GM10847 (cell line): ENCODE data around the gene C20orf144.

Source experiments
- POLR2A ChIP-seq: IDR thresholded peaks from 2 replicates; pipeline ENCODE4 v1.6.1; 2011; ENCODE audit not compliant: insufficient read length; ENCODE audit errors: extremely low read depth

The C20orf144 gene

DNA sequence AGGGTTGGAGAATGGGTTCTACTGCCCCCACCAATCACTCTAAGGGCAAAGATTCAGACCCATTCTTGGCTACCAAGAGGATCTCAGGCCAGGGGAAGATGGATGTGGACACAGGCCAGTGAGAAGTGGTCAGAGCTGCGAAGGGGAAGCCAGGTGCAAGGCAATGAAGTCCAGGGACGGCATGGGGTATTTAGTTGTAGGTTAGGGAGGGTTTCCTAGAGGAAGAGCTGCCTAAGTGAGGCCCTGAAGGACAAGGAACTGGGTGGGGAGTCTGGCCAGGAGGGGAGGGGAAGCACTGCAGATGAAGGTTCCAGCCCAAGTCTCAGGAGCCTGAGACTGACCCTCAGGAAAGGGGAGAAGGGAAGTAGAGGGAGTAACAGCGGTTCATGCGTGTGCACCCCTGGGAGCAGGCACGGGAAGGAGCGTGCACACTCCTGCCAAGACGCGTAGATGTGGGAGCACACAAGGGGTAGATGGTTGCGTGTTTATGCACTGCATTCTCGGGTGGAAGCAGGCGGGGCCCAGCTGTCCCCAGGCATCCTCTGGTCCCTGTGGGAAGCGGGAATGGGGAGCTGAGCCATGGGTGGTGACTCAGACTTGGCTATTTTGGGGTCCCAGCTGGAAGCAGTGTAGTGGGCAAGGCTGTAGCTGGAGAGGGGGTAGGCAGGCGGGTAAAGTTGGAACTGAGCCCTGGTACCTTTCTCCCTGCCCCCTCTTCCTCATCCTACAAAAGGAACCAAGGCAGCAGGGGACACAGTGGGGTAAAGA is 7.9 kb downstream of the C20orf144 start:
- TF ChIP-seq POLR2A, result no peak

DNA sequence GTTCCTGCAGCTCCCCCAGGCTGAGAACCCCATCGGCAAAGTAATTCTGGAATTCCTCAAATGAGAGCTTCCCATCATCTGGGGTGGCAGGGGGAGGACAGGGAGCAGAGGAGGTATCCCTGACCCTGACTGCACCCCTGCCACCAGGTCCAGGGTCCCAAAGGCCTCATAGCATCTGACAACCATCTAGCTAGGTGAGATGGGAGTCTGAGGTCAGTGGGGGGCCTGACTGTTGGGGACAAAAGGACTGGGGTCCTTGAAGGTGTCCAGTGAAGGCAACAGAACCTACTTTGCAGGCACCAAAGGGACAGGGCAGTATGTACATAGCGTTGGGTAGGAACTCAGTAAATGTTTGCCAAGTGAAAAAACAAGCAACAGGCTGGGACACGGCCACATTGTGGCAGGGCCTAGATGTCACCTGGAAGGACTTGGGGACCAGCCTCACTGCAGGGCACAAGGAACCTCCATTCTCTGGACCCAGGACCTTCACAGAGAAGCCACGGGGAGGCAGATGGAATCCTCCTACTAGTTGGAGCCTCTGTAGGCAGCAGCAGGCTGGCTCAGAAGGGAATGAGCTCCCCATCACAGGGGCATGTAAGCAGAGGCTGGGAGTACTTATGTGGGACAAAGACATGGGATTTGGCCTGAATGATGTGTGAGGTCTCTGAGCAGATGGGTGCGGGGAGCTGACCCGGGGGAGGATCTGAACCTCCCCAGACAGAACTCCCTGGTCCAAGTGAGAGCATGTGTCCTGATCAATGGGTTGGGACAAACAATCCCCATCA is 8.8 kb downstream of the C20orf144 start:
- no peak for TF ChIP-seq POLR2A

DNA sequence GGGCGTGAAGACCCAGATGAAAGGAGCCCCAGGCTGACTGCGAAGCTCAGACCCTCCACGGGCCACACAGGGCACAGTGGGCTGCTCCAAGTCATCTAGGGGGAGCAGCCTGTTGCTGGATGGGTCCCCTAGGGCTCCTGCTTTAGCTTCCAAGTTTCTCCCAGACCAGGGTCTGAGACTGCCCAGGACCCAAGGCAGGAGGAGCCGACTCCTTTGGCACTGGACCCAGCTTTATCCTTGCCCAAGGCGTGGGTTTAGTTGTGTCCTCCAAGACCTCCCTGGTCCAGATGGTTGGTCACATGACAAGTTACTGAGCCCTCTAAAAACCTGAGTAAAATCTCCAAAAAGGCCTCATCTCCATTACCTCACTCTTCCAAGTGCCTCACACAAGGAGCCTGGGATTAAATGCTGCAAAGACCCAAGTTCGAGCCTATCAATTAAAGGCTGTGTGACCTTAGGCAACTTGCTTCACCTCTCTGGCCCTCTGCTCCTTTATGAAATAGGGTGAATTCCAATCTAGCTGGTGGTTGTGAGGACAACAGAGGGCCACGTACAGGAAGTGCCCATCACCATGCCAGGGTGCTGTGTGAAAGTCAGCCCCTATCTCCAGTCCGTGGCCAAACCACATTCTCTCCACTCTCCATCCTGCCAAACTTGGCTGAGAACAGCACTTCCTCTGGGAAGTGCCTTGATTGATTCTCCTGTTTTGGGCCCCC is 9.6 kb downstream of the C20orf144 start:
- TF ChIP-seq POLR2A, result no peak

DNA sequence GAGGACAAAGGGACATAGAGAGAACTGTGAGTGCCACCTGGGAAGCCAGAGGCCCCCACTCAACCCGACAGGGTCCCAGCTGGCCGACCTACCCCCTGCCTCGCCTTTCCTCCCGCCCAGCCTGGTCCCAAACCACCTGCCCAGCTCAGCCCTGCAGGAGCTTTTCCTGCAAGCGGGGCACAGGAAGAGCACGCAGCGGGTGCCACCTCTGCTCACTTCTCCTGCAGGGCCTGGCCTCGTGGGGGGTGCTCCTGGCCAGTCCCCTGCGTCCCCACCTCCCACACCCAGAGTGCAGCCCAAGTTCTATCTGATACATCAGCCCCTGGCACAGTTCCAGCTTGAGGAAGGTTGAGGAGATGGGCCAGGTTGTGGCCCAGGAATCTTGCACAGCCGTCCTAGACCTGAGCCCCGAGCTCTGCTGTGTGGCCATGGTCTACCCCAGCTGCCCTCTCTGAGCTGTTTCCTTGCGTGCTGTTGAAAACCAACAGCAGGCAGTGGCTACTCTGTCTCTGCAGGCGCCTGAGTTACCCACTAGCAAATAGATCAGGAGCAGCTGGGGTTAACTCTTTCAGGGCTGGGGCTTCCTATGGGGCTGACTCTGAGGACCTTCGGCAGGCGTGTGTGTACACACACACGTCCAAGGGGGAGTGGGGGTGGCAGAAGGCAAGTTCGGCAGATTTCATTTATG is 10.4 kb downstream of the C20orf144 start:
- no peak for TF ChIP-seq POLR2A

DNA sequence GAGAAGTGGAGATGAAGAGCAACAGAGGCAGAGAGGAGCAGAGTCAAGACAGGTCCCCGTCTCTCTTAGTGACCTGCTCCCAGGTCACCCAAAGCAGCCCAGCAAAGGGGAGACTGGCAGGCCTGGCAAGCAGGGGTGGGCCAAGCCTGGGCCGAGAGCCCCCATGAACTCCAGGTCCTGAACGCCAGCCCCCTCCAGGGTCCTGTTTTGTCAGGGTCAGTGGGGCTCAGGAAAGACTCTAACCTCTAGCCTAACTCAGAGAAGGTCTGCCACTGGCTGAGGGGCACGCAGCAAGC is 10.9 kb downstream of the C20orf144 start:
- no peak for TF ChIP-seq POLR2A

DNA sequence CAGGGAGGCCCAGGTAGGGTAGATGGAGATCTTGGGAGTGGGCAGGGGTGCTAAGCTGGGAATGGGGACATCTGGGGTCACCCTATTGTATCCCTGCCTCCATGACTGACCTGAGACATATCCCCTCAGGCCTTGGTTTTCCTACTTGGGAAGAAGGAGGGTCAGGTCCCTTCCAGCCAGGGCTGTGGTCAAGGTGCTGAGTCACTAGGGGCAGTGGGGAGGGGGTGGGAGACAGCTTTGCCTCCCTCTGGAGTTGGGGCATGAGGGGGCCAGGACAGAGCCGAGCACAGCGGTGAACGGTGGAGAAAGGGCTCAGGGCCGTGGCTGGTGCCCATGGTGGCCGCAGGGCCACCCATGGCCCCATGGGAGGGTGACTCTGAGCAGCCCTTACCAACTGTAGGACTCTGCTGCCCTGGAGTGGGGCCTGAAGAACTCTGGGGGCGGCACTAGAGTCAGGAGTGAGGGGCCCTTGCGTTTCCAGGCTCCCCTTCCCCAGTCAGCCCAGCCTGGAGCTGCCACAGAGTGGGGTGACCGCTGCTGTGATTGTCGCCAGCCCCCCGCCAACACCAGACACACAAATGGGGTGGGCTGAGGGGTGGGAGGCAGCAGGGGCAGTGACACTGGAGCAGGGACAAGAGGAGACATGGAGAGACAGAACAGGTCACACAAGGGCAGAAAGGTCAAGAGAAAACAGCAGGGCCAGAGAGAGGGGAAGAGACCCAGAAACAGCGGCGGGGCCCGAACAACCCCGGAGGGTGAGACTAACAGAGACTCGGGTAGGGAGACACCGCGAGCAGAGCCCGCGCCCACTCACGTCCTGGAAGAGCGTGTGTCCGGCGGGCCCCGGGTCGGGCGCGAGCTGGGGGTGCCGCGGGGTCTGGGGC is 11.5 kb downstream of the C20orf144 start:
- TF ChIP-seq POLR2A, result no peak

DNA sequence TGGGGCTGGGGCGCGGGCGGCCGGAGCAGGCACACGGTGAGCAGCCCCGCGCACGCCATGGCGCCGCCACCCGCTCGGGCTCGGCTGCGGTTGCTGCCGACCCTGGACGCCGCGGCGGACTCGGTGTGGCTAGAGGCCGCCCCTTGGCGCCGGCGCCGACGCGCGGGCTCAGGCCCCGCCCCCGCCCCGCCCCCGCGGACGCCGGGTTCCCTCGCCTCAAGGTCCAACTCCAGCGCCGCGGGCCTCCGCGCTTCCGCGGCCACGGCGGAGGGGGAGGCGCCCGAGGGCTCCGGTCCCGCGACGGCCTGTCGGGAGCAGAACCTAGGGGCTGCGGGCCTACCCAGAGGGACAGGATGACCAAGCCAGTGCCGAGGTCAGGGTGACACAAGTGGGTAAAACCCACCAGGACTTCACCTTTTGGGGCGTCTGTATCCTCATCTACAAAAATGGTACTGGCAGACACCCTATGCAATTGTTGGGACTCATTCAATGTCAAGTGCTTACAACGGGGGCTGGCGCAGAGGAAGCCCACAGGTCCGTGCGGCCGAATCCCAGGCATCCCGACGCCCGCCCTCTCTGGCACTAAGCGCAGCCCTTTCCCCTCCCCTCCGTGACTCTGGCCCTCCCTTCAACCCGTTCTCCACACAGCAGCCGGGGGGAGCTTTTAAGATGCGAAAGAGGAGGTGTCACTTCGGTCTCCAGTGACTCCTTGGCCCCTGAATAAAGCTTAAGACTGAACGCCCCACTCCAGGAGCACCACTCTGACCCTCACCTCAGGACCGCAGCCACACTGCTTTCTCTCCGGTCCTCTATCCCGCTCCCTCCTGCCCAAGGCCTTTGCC is 12.4 kb downstream of the C20orf144 start, which contains the start of gene NECAB3:
Gene NECAB3, minus strand, starts transcription at position 135 of the 842 bp plus-strand sequence. Its CDS starts 76 bp downstream, at position 59.
- peak; percentile 21 for TF ChIP-seq POLR2A

DNA sequence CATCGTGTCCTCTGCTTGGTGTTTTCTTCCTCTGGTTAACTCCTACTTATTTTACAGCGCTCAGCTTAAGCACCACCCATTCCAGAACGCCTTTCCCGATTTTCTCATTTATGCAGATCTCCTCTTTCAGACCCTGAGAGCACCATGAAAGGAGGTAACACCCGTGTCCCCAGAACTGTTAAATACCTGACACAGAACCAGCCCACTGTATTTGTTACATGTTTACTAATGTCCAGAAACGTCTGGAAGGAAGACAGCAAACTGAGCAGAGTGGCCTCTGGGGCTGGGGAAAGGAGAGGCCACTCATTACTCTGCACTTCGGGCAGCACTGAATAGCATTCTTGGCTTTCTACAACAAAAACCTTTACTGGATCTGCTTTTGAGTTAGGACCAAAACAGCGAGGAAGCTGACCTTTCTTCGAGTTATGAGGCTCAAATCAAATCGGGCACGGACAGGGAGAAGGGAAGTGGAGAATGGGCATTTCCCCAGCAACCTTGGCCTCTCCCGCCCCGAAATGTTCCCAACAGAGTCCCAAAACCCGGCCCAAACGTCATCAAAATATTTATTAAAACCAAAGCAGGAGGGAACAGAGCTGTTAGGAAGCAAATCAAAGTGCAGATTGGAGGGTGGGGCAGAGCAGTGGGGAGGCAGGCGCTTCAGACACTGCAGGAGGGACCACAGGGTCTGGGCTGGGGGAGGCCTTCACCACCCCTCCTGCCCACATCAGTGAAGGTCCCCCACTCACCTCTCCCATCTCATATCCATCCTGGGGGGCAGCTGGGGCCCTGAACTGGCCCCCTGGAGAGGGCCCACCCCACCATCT is 13.2 kb downstream of the C20orf144 start:
- TF ChIP-seq POLR2A, result no peak

DNA sequence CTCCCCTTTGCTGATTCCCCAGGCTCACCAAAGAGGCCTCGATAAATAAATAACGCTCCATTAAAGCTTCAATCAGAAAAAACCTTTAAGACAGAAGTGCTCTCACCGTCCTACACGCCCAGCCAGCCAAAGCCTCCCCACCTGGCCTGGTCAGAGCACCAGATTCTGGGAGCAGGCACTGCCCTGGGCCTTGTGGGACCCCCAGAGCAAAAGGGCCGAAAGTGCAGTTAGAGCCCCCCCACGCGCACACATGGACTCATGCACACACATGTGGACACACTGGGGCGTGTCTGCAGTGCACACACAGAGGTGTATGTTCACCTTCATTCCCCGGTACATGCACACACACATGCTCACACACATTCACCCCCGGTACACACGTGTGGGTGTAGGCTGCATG is 14.0 kb downstream of the C20orf144 start:
- no peak for TF ChIP-seq POLR2A

DNA sequence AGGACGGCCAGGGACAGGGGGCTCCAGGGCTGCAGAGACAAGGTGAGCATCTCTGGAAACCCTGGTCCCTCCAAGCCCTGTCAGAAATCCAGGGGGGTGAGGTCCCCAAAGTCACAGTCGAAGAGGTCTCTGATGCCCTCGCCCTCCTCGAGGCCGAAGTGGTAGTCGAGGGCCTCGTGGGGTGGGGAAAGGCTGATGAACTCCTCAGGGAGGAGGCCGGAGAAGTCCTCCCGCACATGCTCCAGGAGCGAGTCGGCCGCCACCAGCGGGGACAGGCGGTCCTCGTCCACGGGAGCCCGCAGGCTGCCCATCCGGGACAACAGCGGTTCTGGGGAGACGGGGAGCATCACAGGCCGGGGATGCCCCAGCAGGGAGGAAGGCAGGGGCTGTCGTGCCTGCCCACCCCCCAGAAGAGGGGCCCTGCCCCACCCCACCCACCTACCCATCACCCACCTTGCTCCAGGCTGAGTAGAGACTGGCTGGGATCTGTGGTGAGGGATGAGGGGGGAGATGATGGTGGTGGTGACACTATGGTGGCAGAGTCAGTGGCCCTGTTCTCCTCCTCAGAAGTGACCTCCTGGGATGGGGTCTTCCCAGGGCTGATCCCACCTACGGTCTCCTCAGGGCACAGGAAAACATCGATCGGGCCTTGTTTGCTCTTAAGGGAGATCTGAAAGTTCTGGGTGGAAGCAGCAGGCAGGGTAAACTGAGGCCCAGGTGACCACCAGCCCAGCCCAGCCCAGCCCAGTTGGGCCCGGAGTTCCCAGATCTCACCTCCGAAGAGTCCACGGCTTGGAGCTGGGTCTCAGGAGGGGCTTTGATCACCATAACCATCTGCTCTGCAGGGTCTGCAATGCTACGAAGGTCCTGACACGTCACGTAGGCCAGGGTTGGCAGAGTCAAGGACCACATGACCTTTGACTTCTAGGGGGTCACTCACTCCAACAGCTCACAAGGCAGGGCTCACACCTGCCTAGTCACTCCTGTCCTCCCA is 14.8 kb downstream of the C20orf144 start:
- TF ChIP-seq POLR2A, result no peak

DNA sequence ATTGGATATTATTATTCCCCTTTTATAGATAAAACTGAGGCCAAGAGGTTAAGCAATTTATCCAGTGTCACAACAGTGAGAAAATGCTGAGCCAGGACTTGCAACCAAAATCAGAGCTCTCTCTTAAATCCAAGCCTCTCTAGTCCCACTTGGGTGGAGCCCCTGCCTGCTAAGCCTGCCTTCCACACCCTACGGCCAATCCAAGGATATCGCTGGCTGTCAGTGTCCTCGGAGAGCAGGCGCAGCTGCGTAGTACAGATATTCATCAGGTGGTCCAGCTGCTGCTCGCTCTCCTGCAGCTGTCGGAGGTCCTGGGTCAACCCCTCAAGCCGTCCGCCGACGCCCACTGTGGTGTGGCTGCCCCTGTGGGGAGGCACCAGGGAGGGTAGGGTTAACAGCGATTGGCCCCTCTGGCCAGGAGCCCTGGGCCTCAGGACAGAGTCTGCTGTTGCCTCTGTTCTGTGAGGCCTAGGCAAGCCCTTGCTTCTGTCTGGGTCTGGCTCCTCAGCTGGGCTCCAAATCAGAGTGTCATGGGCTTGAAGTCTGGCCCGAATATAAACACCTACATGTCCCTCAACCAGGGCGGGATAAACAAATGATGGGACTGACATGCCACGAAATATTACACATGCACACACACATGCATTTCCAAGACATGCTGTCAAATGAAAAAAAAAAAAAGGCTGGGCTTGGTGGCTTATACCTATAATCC is 16.0 kb downstream of the C20orf144 start:
- no peak for TF ChIP-seq POLR2A
